Liver (tissue), 9 donors: Measurements from ENCODE around the gene MMP20. TPM values are rescaled to one million over a fixed set of nuclear protein-coding genes. Genes with fewer than 3 reads are reported as not detected.

Experiments used
- DNase-seq: peaks from one replicate; pipeline ENCODE4 v3.0.0-alpha.2; 2017; ENCODE audit warnings: low spot score
- H3K27ac ChIP-seq, 2 donors: one replicate each; pipeline ENCODE4 v1.7.0; 2013; ENCODE audit warnings: inconsistent platforms in 2 of 2, low read length in 2 of 2, control low read depth in 1 of 2, low read depth in 1 of 2, mild to moderate bottlenecking in 1 of 2
- H3K27me3 ChIP-seq, 4 donors: one replicate each; pipeline versions ENCODE4 v1.6.1 to v1.7.0; 2013; ENCODE audit warnings: low read length in 3 of 4, inconsistent platforms in 1 of 4, mild to moderate bottlenecking in 1 of 4, moderate library complexity in 1 of 4; ENCODE audit not compliant: control insufficient read depth in 4 of 4, insufficient read depth in 4 of 4
- H3K36me3 ChIP-seq, 4 donors: one replicate each; pipeline versions ENCODE4 v1.6.1 to v1.7.0; 2013; ENCODE audit warnings: low read length in 3 of 4, mild to moderate bottlenecking in 3 of 4, low read depth in 1 of 4, moderate library complexity in 1 of 4; ENCODE audit not compliant: control insufficient read depth in 4 of 4, insufficient read depth in 3 of 4
- H3K4me1 ChIP-seq, 4 donors: one replicate each; pipeline versions ENCODE4 v1.6.1 to v1.7.0; 2013; ENCODE audit warnings: low read length in 3 of 4, mild to moderate bottlenecking in 3 of 4, moderate library complexity in 1 of 4; ENCODE audit not compliant: control insufficient read depth in 4 of 4, insufficient read depth in 4 of 4
- H3K4me3 ChIP-seq, 3 donors: one replicate each; pipeline versions ENCODE4 v1.6.1 to v1.7.0; 2013; ENCODE audit warnings: low read length in 3 of 3, control low read depth in 1 of 3, low read depth in 1 of 3, mild to moderate bottlenecking in 1 of 3
- H3K9ac ChIP-seq, 2 donors: one replicate each; pipeline ENCODE4 v1.7.0; 2013; ENCODE audit warnings: low read length in 2 of 2, mild to moderate bottlenecking in 2 of 2, moderate library complexity in 2 of 2, control low read depth in 1 of 2, low read depth in 1 of 2
- H3K9me3 ChIP-seq, 4 donors: one replicate each; pipeline versions ENCODE4 v1.6.1 to v1.7.0; 2013; ENCODE audit warnings: low read length in 3 of 4; ENCODE audit not compliant: control insufficient read depth in 4 of 4
- ATF3 ChIP-seq: IDR thresholded peaks from 2 replicates; pipeline ENCODE4 v1.6.1; 2016; ENCODE audit warnings: antibody characterized with exemption
- EGR1 ChIP-seq, 2 donors: IDR thresholded peaks; 2 replicates each; pipeline ENCODE4 v1.6.1; 2016 to 2018; ENCODE audit warnings: antibody characterized with exemption in 2 of 2, low read depth in 2 of 2
- FOXA2 ChIP-seq: IDR thresholded peaks from 2 replicates; pipeline ENCODE4 v1.6.1; 2016; ENCODE audit warnings: antibody characterized with exemption
- RAD21 ChIP-seq, 2 donors: IDR thresholded peaks; 2 replicates each; pipeline ENCODE4 v1.6.1; 2016; ENCODE audit warnings: antibody characterized with exemption in 2 of 2, mild to moderate bottlenecking in 2 of 2
- RXRA ChIP-seq, 2 donors: IDR thresholded peaks; 2 replicates each; pipeline ENCODE4 v1.6.1; 2017 to 2018; ENCODE audit warnings: antibody characterized with exemption in 2 of 2, mild to moderate bottlenecking in 1 of 2
- SP1 ChIP-seq: IDR thresholded peaks from 2 replicates; pipeline ENCODE4 v1.6.1; 2018; ENCODE audit warnings: antibody characterized with exemption, mild to moderate bottlenecking
- TAF1 ChIP-seq: conservative IDR thresholded peaks from 2 replicates; pipeline ENCODE4 v1.6.1; 2016; ENCODE audit warnings: antibody characterized with exemption, mild to moderate bottlenecking
- YY1 ChIP-seq: IDR thresholded peaks from 2 replicates; pipeline ENCODE4 v1.6.1; 2016; ENCODE audit warnings: antibody characterized with exemption, mild to moderate bottlenecking
- ZBTB33 ChIP-seq: IDR thresholded peaks from 2 replicates; pipeline ENCODE4 v1.6.1; 2016; ENCODE audit warnings: antibody characterized with exemption
- WGBS: extraction: QIAGEN DNeasy Blood & Tissue Kit; methylation state at CpG from one replicate; pipeline ENCODE4 v1.1.7; 2013; 5-methylcytosine and 5-hydroxymethylcytosine counted together
- polyA plus RNA-seq, 2 donors: library from polyadenylated mRNA; stranded (reverse) in 1 of 2; unstranded in 1 of 2; fragments of 200-250 nt in 1 of 2; fragments of >200 nt in 1 of 2; fragmentation: Nextera tagmentation in 1 of 2; extraction: Ambion mirVana in 1 of 2; gene quantifications; one replicate each; pipeline versions ENCODE4 v1.2.1 to v1.2.3, GENCODE V29; 2013 to 2015
- total RNA-seq, 2 donors: library from RNA; depleted of rRNA; stranded (reverse); fragments of >200 nt; gene quantifications; one replicate each; pipeline ENCODE4 v1.2.3, GENCODE V29; 2014
- donor health status: healthy.
- donor health status: healthy.
- donor health status: healthy.
- donor health status: healthy.
- donor health status: healthy.

MMP20 gene
- total and polyA plus RNA-seq, 4 donors = not detected

- 61% methylated on average over 6 of the region's 6 CpGs for WGBS
- Histone ChIP-seq H3K4me3 (no peak overlapping the region), H3K27me3 (peaks cover 0 to 3% (median 0%) of the 10 kb centered on the region in 4 donors), H3K9ac (no peak overlapping the region), H3K9me3 (no peaks in the 10 kb centered on the region), H3K27ac (no peak overlapping the region), H3K36me3 (no peaks in the 10 kb centered on the region), H3K4me1 (no peaks in the 10 kb centered on the region)
- TF ChIP-seq RAD21 (IDR thresholded peaks at IDR 0.05) (peak; percentile 7 to 23), FOXA2 (no peak), ATF3 (no peak)
- no peak for DNase-seq
These were observed 90.8 kb downstream of the MMP20 start for GRCh38 chr11:102534261-102534872.

DNA sequence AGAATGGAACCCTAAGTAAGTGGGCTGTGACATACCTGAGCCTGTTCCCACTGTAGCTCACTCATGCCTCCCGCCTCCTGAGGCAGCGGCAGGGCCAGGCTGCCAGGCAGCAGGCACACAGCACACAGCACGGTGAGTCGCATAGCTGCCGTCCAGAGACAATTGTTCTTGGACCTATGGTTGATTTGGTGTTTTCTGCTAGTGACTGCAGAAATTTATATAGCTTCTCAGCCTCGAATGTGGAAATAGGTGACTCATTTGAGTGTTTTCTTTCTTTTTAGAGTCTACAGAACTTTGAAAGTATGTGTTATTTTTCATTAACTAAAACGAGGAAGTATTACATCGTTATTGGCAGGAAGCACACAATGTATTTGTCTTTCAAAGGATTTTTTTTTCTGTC is 94.6 kb downstream of the MMP20 start, which contains the start of gene MMP7:
Gene MMP7 (minus strand): TSS at position 190 of the 400 bp plus-strand sequence. CDS start 47 bp downstream, at position 143.
- H3K27ac ChIP-seq = no peak within 1 kb of the TSS
- no peaks in the 10 kb centered on the region for H3K9me3 ChIP-seq
- H3K9ac ChIP-seq = no peak within 1 kb of the TSS
- no peak for DNase-seq
- H3K36me3 ChIP-seq = no peaks in the 10 kb centered on the region
- no peaks in the 10 kb centered on the region for H3K4me1 ChIP-seq
- WGBS = 65% methylated on average over 8 of the region's 8 CpGs
- no peak within 1 kb of the TSS for H3K4me3 ChIP-seq
- TF ChIP-seq RXRA (IDR thresholded peaks at IDR 0.05) (no peak), ZBTB33 (no peak), TAF1 (no peak), YY1 (no peak)
- peaks cover 0 to 3% (median 0%) of the 10 kb centered on the region in 4 donors for H3K27me3 ChIP-seq

DNA sequence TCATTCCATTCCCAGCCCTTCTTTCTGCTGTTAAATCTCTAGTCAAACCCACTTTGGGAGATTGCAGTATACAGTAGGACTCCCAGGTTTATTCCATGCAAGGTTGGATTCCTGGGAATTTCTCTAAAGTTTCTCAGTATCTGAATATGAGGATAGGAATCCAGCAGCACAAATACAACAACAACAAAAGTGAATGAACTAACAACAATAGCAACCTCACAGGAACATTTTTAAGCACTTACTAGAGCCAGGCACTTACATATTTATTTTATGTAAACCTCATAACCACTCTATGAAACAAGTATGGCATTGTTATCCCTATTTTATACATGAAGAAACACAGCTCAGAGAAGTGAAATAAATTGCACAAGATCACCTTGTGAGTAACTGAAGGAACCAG is 96.5 kb downstream of the MMP20 start:
- no peak overlapping the region for H3K9ac ChIP-seq
- H3K27me3 ChIP-seq = peaks cover 0 to 3% (median 0%) of the 10 kb centered on the region in 4 donors
- H3K4me1 ChIP-seq = no peaks in the 10 kb centered on the region
- H3K4me3 ChIP-seq = no peak overlapping the region
- H3K9me3 ChIP-seq = no peaks in the 10 kb centered on the region
- no peak overlapping the region for H3K27ac ChIP-seq
- no peak for DNase-seq
- H3K36me3 ChIP-seq = no peaks in the 10 kb centered on the region
- TF ChIP-seq ATF3 (no peak), EGR1 (IDR thresholded peaks at IDR 0.05; ENCODE audit: low read depth in 2 of 2) (no peak)

- TF ChIP-seq EGR1 (IDR thresholded peaks at IDR 0.05; ENCODE audit: low read depth in 2 of 2) (no peak), SP1 (no peak), TAF1 (no peak)
- peaks cover 0 to 3% (median 0%) of the 10 kb centered on the region in 4 donors for H3K27me3 ChIP-seq
- WGBS = 76% methylated on average over 2 of the region's 2 CpGs
These were observed 97.4 kb downstream of the MMP20 start for GRCh38 chr11:102527684-102528083.

More at GRCh38 chr11:102527684-102528083, 97.4 kb downstream of the MMP20 start:
- Histone ChIP-seq H3K4me3 (no peak overlapping the region), H3K27ac (no peak overlapping the region), H3K9me3 (no peaks in the 10 kb centered on the region), H3K4me1 (no peaks in the 10 kb centered on the region), H3K9ac (no peak overlapping the region), H3K36me3 (no peaks in the 10 kb centered on the region)
- DNase-seq = no peak
